SK-N-SH (cell line): ENCODE data around the gene BCAS3. TPM values are rescaled to one million over a fixed set of nuclear protein-coding genes. Genes with fewer than 3 reads are reported as not detected.

ENCODE experiments used
- CTCF ChIA-PET: fragments of 300-600, 350-600 bp; formaldehyde crosslinking; extraction: SDS; loops from one replicate; lab custom pipeline; 2021; lab: Yijun Ruan, JAX
- POLR2A ChIA-PET: fragments of 350-600 bp; sonication (Branson Sonifier 250); formaldehyde crosslinking; extraction: SDS; loops from one replicate; lab custom pipeline; 2020; ENCODE audit warnings: antibody characterized with exemption, inconsistent platforms; lab: Yijun Ruan, JAX
- DNase-seq: peaks from one replicate; pipeline ENCODE4 v3.0.0; 2012
- H2AFZ ChIP-seq: fragments of 200-600 bp; sonication (generic); 2 replicates; pipeline ENCODE4 v1.8.1; 2016; ENCODE audit warnings: antibody characterized with exemption, mild to moderate bottlenecking, low read depth
- H3F3A ChIP-seq: fragments of 200-600 bp; sonication (generic); replicated peaks from 2 replicates; pipeline ENCODE3; 2016; ENCODE audit warnings: antibody characterized with exemption, mild to moderate bottlenecking; ENCODE audit not compliant: insufficient read depth
- H3K27ac ChIP-seq, 2 experiments: fragments of 200-500 bp in 1 of 2; fragments of 200-600 bp in 1 of 2; sonication (Bioruptor generic) in 1 of 2; sonication (generic), shearing (Covaris generic) in 1 of 2; 2 replicates each; pipeline versions ENCODE4 v1.5.1 to v1.6.1; 2014 to 2016; ENCODE audit warnings: low read depth in 2 of 2, inconsistent platforms in 1 of 2, low read length in 1 of 2, mild to moderate bottlenecking in 1 of 2, mixed read lengths in 1 of 2
- H3K27me3 ChIP-seq: fragments of 200-600 bp; sonication (generic), shearing (Covaris generic); 2 replicates; pipeline ENCODE4 v1.6.1; 2016; ENCODE audit warnings: mixed run types; ENCODE audit not compliant: insufficient read depth
- H3K36me3 ChIP-seq, 2 experiments: fragments of 200-500 bp in 1 of 2; fragments of 200-600 bp in 1 of 2; sonication (Bioruptor generic) in 1 of 2; sonication (generic) in 1 of 2; replicated peaks in 1 of 2; 2 replicates each; pipeline versions ENCODE3 to v1.5.1; 2014 to 2016; ENCODE audit warnings: low read length in 1 of 2, mild to moderate bottlenecking in 1 of 2; ENCODE audit not compliant: insufficient read depth in 2 of 2, control insufficient read depth in 1 of 2
- H3K4me1 ChIP-seq, 2 experiments: fragments of 200-500 bp in 1 of 2; fragments of 200-600 bp in 1 of 2; sonication (Bioruptor generic) in 1 of 2; sonication (generic), shearing (Covaris generic) in 1 of 2; 2 replicates each; pipeline versions ENCODE4 v1.5.1 to v1.6.1; 2014 to 2016; ENCODE audit warnings: low read depth in 1 of 2, low read length in 1 of 2, mixed run types in 1 of 2; ENCODE audit not compliant: insufficient read depth in 2 of 2, control insufficient read depth in 1 of 2
- H3K4me2 ChIP-seq: fragments of 200-600 bp; sonication (generic), shearing (Covaris generic); 2 replicates; pipeline ENCODE4 v1.6.1; 2017; ENCODE audit warnings: mixed run types
- H3K4me3 ChIP-seq, 2 experiments: fragments of 200-500 bp in 1 of 2; fragments of 200-600 bp in 1 of 2; sonication (Bioruptor generic) in 1 of 2; sonication (generic), shearing (Covaris generic) in 1 of 2; 2 replicates each; pipeline versions ENCODE4 v1.5.1 to v1.8.1; 2014 to 2016; ENCODE audit warnings: low read depth in 2 of 2, inconsistent platforms in 1 of 2, low read length in 1 of 2, mild to moderate bottlenecking in 1 of 2, mixed read lengths in 1 of 2, moderate library complexity in 1 of 2
- H3K79me2 ChIP-seq: fragments of 200-600 bp; sonication (generic); 2 replicates; pipeline ENCODE4 v1.8.1; 2017; ENCODE audit warnings: mild to moderate bottlenecking; ENCODE audit not compliant: insufficient read depth
- H3K9ac ChIP-seq: fragments of 200-600 bp; sonication (generic); 2 replicates; pipeline ENCODE4 v1.6.1; 2017; ENCODE audit warnings: mixed run types
- H3K9me2 ChIP-seq: fragments of 200-600 bp; sonication (generic); 2 replicates; pipeline ENCODE4 v1.6.1; 2017; ENCODE audit warnings: mixed run types
- H3K9me3 ChIP-seq: fragments of 200-600 bp; sonication (generic); 2 replicates; pipeline ENCODE4 v1.6.1; 2017; ENCODE audit warnings: mixed run types, mild to moderate bottlenecking, moderate library complexity
- H4K20me1 ChIP-seq: fragments of 200-600 bp; sonication (generic); 2 replicates; pipeline ENCODE4 v1.6.1; 2017; ENCODE audit warnings: mild to moderate bottlenecking, mixed run types; ENCODE audit not compliant: insufficient read depth
- ELF1 ChIP-seq: IDR thresholded peaks from 2 replicates; pipeline ENCODE4 v1.4.0; 2012
- EP300 ChIP-seq, 2 experiments: IDR thresholded peaks; 2 replicates each; pipeline versions ENCODE4 v1.4.0 to v1.6.1; 2012; ENCODE audit warnings: borderline replicate concordance in 1 of 2, low read depth in 1 of 2, low read length in 1 of 2
- FOSL2 ChIP-seq: IDR thresholded peaks from 2 replicates; pipeline ENCODE4 v1.4.0; 2012; ENCODE audit warnings: low read depth, mild to moderate bottlenecking, moderate library complexity, borderline replicate concordance
- FOXJ3 ChIP-seq: sonication (generic); formaldehyde crosslinking; IDR thresholded peaks from 2 replicates; pipeline ENCODE4 v1.5.1; 2020; ENCODE audit warnings: mild to moderate bottlenecking, missing genetic modification reagents
- GABPA ChIP-seq: IDR thresholded peaks from 2 replicates; pipeline ENCODE4 v1.4.0; 2012; ENCODE audit warnings: low read depth, mild to moderate bottlenecking
- GATA2 ChIP-seq: sonication (generic); formaldehyde crosslinking; IDR thresholded peaks from 2 replicates; pipeline ENCODE4 v1.5.0; 2020; ENCODE audit warnings: mild to moderate bottlenecking, missing genetic modification reagents
- MEF2A ChIP-seq: IDR thresholded peaks from 2 replicates; pipeline ENCODE4 v1.4.0; 2012; ENCODE audit warnings: low read depth, borderline replicate concordance
- NFIC ChIP-seq: IDR thresholded peaks from 2 replicates; pipeline ENCODE4 v1.4.0; 2012; ENCODE audit warnings: borderline replicate concordance
- NRF1 ChIP-seq: IDR thresholded peaks from 2 replicates; pipeline ENCODE4 v1.6.1; 2012; ENCODE audit warnings: low read depth, mild to moderate bottlenecking, low read length
- POLR2AphosphoS5 ChIP-seq: IDR thresholded peaks from 2 replicates; pipeline ENCODE4 v1.6.1; 2012; ENCODE audit warnings: low read depth, low read length
- RCOR1 ChIP-seq: fragments of 150-350 bp; IDR thresholded peaks from 2 replicates; pipeline ENCODE4 v1.6.1; 2017; ENCODE audit warnings: antibody characterized with exemption, low read length
- RFX5 ChIP-seq: IDR thresholded peaks from 2 replicates; pipeline ENCODE4 v1.6.1; 2012; ENCODE audit warnings: mild to moderate bottlenecking, improper control_type of control experiment, low read length
- RXRA ChIP-seq: IDR thresholded peaks from 2 replicates; pipeline ENCODE4 v1.4.0; 2012; ENCODE audit warnings: low read depth, mild to moderate bottlenecking, borderline replicate concordance
- SIN3A ChIP-seq: IDR thresholded peaks from 2 replicates; pipeline ENCODE4 v1.6.1; 2012; ENCODE audit warnings: low read depth, mild to moderate bottlenecking, low read length, moderate library complexity, borderline replicate concordance
- SMC3 ChIP-seq: IDR thresholded peaks from 2 replicates; pipeline ENCODE4 v1.6.1; 2012; ENCODE audit warnings: low read depth, low read length, improper control_type of control experiment
- TAF1 ChIP-seq: IDR thresholded peaks from 2 replicates; pipeline ENCODE4 v1.6.1; 2012; ENCODE audit warnings: low read depth, mild to moderate bottlenecking, low read length, moderate library complexity, borderline replicate concordance
- WGBS: methylation state at CpG from one replicate; pipeline ENCODE4 v1.1.6; 2017; ENCODE audit warnings: low lambda C conversion rate; 5-methylcytosine and 5-hydroxymethylcytosine counted together
- polyA plus RNA-seq, 3 experiments: library from polyadenylated mRNA; depleted of rRNA; stranded (reverse); fragments of >200 nt; gene quantifications; 2 replicates each; pipeline ENCODE4 v1.2.3, GENCODE V29; 2012
- TF ChIP-seq, protein P1 (sequence below): IDR thresholded peaks from 2 replicates; pipeline ENCODE4 v1.6.1; 2012; ENCODE audit warnings: mild to moderate bottlenecking, low read depth, low read length, moderate library complexity

Gene BCAS3
- polyA plus RNA-seq, 1 of the 3 experiments (the other 2 are of a cell fraction): 5.9 TPM

DNA sequence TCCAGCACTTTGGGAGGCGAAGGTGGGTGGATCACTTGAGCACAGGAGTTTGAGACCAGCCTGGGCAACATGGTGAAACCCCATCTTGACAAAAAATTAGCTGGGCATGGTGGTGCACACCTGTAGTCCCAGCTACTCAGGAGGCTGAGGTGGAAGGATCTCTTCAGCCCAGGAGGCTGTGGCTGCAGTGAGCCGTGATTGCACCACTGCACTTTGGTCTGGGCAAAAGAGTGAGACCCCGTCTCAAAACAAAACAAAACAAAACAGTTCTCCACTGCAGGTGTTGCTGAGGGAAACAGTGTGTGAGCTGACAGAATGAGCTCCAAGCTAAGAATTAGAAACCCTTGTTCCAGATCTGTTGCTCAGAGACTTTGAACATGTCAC, 686.8 kb downstream of the BCAS3 start:
- POLR2A ChIA-PET: no interaction called here
- Histone ChIP-seq H3K9ac (no peak overlapping the region), H3K27me3 (no peaks in the 10 kb centered on the region), H3K4me3 (no peak overlapping the region), H3K27ac (no peak overlapping the region), H3K79me2 (no peaks in the 10 kb centered on the region), H3K4me1 (peaks cover 0 to 4% of the 10 kb centered on the region in 2 experiments; a peak in 1 of 4 replicates), H3K4me2 (no peak overlapping the region), H3K36me3 (no peaks in the 10 kb centered on the region), H4K20me1 (no peaks in the 10 kb centered on the region), H3F3A (no peaks in the 10 kb centered on the region), H3K9me3 (no peaks in the 10 kb centered on the region), H2AFZ (no peak overlapping the region), H3K9me2 (no peaks in the 10 kb centered on the region)
- WGBS: 94% methylated on average over 3 of the region's 3 CpGs
- no peak for DNase-seq
- TF ChIP-seq GATA2 (CRISPR knock-in tag) (no peak), RXRA (no peak), NRF1 (no peak), FOXJ3 (no peak), SMC3 (no peak), SIN3A (no peak), MEF2A (no peak), RCOR1 (no peak), NFIC (no peak), GABPA (no peak), FOSL2 (no peak), TAF1 (no peak)
- CTCF ChIA-PET: interaction anchor here (0.6 to 2.6 kb wide), 7 partner anchors 8 to 363 kb away, joined by 3 to 11 read pairs (median 4); no protein-coding TSS in a partner anchor

DNA sequence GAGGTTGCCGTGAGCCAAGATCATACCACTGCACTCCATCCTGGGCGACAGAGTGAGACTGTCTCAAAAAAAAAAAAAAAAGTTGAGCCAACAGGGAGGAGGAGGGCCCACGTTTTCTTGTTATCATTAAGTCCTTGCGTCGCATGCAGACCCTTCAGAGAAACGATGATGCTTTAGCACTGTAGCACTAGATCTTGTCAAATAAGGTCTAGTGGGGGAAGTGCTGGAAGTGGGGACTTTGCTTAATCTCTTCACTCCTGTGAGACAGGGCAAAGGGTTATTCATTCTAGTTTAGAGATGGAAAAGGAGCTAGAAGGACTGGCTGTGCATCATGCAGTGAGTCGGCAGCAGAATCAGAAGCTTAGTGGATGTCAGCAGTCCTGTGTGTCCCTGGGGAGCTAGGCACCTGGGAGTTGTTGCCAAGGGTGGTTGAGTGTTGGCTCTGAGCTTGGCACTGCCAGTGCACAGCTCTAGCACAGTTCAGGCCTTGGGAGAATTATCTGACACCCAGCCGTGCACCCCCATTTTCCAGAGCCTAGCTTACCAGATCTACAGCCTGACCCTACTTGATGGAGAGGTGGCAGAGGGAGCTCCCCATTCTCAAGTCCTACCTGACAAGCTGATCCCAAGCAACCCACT, 688.5 kb downstream of the BCAS3 start:
- H3K9me2 ChIP-seq: no peaks in the 10 kb centered on the region
- 97% methylated on average over 8 of the region's 8 CpGs for WGBS
- H4K20me1 ChIP-seq: no peaks in the 10 kb centered on the region
- peaks cover 0 to 4% of the 10 kb centered on the region in 2 experiments; a peak in 1 of 4 replicates for H3K4me1 ChIP-seq
- no peak for DNase-seq
- no peak overlapping the region for H3K27ac ChIP-seq
- H3K9me3 ChIP-seq: no peaks in the 10 kb centered on the region
- H3K27me3 ChIP-seq: no peaks in the 10 kb centered on the region
- no peak overlapping the region for H3K9ac ChIP-seq
- H3K4me3 ChIP-seq: no peak overlapping the region
- no peak overlapping the region for H3K4me2 ChIP-seq
- no peaks in the 10 kb centered on the region for H3K36me3 ChIP-seq
- no peak overlapping the region for H2AFZ ChIP-seq
- ChIA-PET CTCF (interaction anchor here (1.6 to 2.6 kb wide), 2 partner anchors 11 to 52 kb away, joined by 4 to 11 read pairs; no protein-coding TSS in a partner anchor), POLR2A (no interaction called here)
- TF ChIP-seq EP300 (IDR thresholded peaks at IDR 0.05; ENCODE audit: borderline replicate concordance in 1 of 2, low read depth in 1 of 2, low read length in 1 of 2) (no peak), ELF1 (no peak), NRF1 (no peak), FOXJ3 (no peak), RXRA (no peak), RFX5 (no peak), POLR2AphosphoS5 (no peak)
- TF ChIP-seq, protein P1, sequence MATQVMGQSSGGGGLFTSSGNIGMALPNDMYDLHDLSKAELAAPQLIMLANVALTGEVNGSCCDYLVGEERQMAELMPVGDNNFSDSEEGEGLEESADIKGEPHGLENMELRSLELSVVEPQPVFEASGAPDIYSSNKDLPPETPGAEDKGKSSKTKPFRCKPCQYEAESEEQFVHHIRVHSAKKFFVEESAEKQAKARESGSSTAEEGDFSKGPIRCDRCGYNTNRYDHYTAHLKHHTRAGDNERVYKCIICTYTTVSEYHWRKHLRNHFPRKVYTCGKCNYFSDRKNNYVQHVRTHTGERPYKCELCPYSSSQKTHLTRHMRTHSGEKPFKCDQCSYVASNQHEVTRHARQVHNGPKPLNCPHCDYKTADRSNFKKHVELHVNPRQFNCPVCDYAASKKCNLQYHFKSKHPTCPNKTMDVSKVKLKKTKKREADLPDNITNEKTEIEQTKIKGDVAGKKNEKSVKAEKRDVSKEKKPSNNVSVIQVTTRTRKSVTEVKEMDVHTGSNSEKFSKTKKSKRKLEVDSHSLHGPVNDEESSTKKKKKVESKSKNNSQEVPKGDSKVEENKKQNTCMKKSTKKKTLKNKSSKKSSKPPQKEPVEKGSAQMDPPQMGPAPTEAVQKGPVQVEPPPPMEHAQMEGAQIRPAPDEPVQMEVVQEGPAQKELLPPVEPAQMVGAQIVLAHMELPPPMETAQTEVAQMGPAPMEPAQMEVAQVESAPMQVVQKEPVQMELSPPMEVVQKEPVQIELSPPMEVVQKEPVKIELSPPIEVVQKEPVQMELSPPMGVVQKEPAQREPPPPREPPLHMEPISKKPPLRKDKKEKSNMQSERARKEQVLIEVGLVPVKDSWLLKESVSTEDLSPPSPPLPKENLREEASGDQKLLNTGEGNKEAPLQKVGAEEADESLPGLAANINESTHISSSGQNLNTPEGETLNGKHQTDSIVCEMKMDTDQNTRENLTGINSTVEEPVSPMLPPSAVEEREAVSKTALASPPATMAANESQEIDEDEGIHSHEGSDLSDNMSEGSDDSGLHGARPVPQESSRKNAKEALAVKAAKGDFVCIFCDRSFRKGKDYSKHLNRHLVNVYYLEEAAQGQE: no peak
- H3F3A ChIP-seq: no peaks in the 10 kb centered on the region
- no peaks in the 10 kb centered on the region for H3K79me2 ChIP-seq
